NCI-H2107 (cell line): ENCODE data around the gene MYH14.

Source experiments
- DNase-seq: peaks from one replicate; lab custom pipeline; 2025; lab: John Stamatoyannopoulos, UW

Gene MYH14

GRCh38 chr19:50258918-50259372 is 55.5 kb downstream of the MYH14 start:
- DNase-seq, result no peak

DNA sequence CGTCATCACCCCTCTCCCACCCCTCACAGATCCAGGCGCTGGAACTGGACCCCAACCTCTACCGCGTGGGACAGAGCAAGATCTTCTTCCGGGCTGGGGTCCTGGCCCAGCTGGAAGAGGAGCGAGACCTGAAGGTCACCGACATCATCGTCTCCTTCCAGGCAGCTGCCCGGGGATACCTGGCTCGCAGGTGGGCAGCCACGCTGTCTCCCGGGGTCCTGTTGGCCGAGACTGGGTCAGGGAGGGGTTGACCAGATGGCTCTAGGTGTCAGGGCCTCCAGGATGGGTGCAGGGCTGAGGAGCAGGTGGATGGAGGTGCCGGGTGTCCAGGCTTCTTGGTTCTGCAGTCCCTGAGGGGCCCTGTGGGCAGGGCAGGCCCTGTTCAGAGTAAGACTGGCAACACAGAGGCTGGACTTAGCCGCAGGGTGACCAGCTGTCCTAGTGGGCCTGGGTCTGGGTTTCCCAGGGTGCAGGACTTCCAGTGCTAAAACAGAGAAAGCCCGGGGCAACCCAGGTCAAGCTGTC is 58.1 kb downstream of the MYH14 start:
- DNase-seq, result no peak

- DNase-seq, result no peak
Observed at GRCh38 chr19:50263176-50263575, 59.8 kb downstream of the MYH14 start.

DNA sequence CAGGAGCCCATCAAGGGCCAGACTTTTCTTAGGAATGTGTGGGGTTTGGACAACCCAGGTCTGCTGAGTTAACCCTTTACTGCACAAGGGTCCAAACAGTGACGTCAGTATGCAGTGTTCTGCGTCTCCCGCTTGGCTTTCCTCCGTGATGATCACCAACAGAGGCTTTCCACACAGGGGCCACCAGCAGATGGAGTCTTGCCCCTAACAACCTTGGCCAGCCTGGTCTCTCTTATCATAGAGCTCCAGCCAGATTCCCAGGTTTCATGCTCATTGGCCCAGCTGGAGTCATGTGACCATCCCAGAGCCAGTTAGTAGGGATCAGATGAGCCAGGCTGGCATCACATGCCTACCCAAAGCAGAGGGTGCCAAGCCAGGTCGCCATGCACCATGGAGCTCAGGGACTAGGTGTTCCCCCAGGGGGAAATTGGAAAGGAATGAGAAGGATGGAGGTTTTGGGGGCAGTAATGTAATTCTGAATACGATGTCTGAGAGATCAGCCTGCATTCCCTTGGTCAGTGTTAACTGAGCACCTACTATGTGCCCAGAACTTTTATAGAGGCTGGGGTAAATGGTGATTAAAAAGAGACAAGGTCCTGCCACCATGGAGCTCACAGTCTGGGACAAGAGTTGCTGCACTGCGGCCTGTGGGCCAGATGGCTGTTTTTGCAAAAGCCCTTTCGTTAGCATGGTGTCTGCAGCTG is 61.2 kb downstream of the MYH14 start:
- no peak for DNase-seq

- no peak for DNase-seq
Observed at GRCh38 chr19:50266041-50266440, 62.6 kb downstream of the MYH14 start.

- DNase-seq, result no peak
Observed at GRCh38 chr19:50266896-50267295, 63.5 kb downstream of the MYH14 start.

- DNase-seq, result no peak
Observed at GRCh38 chr19:50268041-50268440, 64.6 kb downstream of the MYH14 start.

DNA sequence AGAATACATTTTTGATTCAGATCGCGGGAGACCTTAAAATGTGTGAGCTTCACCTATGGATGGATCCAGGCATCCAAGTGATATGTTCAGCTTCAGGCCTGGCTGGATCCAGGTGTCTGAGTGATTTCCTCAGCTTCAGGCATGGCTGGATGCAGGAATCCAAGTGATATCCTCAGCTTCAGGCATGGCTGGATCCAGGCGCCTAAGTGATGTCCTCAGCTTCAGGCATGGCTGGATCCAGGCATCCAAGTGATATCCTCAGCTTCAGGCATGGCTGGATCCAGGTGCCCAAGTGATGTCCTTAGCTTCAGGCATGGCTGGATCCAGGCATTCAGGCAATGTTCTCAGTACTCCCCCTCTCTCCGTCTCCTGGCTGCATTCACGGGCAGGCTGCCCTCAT is 65.1 kb downstream of the MYH14 start:
- DNase-seq, result no peak

- no peak for DNase-seq
Observed at GRCh38 chr19:50269653-50270052, 66.2 kb downstream of the MYH14 start.

DNA sequence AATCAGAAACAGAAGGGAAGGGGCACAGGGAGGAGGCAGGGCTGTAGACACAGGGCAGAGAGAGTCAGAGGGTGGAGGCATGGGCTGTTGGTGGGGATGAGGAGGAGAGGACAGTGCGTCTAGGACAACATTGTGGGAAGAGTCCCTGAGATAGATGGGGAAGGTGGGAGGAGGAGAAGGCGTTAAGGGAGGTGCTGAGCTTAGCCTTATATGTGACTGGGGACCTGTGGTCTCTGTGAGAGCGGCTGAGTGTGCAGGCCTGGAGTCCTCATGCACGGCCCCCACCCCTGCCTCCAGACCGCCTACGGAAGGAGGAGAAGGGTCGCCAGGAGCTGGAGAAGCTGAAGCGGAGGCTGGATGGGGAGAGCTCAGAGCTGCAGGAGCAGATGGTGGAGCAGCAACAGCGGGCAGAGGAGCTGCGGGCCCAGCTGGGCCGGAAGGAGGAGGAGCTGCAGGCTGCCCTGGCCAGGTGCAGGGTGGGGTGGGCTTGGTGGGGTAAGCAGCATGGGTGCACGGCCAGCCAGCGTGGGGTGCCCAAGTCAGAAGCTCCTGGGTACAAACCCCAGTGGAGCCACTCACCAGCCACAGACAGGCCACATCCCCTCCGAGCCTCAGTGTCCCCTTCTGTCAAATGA is 69.0 kb downstream of the MYH14 start:
- no peak for DNase-seq

GRCh38 chr19:50273821-50274220 is 70.4 kb downstream of the MYH14 start:
- no peak for DNase-seq

DNA sequence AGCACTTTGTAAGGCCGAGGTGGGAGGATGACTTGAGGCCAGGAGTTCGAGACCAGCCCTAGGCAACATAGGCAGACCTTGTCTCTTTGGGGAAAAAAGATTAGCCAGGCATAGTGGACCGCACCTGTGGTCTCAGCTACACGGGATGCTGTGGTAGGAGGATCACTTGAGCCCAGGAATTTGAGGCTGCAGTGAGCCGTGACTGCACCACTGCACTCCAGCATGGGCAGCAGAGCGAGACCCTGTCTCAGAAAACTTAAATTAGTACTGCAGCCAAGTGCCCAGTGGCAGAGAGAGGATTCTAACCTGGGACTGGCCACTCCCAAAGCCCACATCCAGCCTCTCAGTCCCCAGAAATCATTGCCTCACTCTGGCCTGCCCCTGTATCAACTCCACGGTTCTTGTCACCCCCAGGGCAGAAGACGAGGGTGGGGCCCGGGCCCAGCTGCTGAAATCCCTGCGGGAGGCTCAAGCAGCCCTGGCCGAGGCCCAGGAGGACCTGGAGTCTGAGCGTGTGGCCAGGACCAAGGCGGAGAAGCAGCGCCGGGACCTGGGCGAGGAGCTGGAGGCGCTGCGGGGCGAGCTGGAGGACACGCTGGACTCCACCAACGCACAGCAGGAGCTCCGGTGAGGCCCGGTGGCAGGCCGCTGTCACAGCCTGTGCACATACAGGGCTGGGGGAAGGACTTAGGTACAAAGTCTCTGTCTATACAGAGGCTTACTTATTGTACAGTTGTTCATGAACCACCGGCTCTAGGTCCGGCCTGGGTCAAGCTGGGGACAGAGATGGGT is 72.4 kb downstream of the MYH14 start:
- DNase-seq, result no peak

DNA sequence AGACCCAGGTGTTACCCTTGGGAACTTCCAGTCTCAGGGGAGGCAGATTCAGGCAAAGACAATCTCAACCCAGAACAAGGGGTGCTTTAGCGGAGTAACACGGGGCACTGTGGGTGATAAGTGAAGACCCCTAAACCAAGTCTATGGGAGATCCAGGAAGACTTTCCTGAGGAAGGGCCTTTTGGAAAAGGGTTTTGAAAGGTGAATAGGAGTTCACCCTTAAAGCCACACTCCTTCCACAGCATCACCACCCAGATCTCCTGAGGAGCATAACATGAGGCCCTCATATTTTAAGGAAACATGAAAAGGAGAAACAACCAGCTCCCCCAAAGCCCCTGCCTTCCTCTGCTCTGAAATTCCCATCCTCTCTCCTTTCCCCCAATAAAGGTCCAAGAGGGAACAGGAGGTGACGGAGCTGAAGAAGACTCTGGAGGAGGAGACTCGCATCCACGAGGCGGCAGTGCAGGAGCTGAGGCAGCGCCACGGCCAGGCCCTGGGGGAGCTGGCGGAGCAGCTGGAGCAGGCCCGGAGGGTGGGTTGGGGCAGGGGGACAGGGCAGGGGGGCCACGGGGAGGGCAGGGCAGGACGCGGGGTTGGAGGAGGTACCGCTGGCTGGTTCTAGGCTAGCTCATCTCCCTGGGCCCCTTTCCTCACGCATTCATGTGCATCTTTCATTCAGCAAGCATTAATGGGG is 73.1 kb downstream of the MYH14 start:
- no peak for DNase-seq

DNA sequence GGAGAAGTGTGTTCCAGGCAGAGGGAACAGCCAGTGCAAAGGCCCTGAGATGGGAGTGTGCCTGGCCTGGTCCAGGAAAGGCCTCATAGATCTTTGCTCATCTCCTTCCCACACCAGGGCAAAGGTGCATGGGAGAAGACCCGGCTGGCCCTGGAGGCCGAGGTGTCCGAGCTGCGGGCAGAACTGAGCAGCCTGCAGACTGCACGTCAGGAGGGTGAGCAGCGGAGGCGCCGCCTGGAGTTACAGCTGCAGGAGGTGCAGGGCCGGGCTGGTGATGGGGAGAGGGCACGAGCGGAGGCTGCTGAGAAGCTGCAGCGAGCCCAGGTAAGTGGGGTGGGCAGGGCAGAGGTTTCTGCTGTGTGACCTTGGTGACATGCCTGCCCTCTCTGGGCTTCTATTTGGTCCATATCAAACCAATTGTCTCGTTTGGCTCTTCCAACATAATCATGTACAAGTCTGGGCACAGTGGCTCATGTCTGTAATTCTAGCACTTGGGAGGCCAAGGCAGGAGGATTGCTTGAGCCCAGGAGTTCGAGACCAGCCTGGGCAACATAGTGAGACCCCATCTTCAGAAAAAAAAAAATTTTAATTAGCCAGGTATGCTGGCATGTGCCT is 74.7 kb downstream of the MYH14 start:
- no peak for DNase-seq

GRCh38 chr19:50280074-50280473 is 76.7 kb downstream of the MYH14 start:
- no peak for DNase-seq

GRCh38 chr19:50280983-50281382 is 77.6 kb downstream of the MYH14 start:
- DNase-seq, result no peak

DNA sequence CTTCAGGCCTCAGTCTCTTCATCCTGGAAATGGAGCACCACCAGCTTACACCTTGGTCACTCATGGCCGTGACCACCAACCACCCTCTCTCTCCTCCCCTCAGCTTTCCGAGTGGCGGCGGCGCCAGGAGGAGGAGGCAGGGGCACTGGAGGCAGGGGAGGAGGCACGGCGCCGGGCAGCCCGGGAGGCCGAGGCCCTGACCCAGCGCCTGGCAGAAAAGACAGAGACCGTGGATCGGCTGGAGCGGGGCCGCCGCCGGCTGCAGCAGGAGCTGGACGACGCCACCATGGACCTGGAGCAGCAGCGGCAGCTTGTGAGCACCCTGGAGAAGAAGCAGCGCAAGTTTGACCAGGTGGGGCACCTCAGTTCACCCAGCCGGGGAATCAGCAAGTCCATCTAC is 78.1 kb downstream of the MYH14 start:
- no peak for DNase-seq

- no peak for DNase-seq
Observed at GRCh38 chr19:50285833-50286232, 82.4 kb downstream of the MYH14 start.

GRCh38 chr19:50286443-50286842 is 83.0 kb downstream of the MYH14 start:
- DNase-seq, result no peak

DNA sequence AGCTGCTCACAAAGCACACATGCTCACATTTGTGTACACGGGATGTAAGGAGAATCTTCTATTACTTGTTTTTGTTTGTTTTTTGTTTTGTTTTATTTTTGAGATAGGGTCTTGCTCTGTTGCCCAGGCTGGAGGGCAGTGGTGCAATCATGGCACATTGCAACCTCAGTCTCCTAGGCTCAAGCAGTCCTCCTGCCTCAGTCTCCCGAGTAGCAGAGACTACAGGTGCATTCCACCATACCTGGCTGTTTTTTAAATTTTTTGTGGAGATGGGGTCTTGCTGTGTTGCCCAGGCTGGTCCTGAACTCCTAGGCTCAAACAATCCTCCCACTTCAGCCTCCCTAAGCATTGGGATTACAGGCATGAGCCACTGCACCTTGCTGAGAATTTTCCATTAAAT is 83.9 kb downstream of the MYH14 start:
- DNase-seq, result no peak

DNA sequence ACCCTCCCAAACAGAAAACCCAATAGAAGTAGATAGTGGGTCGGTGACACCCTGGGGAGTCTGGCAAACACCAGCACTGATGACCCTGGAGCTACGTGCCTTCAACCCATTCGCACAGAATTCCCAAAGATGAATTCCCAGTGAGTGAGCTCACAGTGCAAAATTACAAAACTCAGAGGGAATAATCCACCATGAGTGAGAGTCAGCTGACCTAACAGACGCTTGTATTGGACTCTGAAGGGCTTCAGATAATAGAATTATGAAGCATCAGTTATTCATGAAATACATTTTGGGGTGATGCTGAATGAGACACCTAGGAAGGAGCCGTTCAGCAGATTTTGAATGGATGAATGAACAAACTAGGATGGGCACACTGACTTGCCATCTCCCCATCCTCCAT is 85.5 kb downstream of the MYH14 start:
- no peak for DNase-seq

DNA sequence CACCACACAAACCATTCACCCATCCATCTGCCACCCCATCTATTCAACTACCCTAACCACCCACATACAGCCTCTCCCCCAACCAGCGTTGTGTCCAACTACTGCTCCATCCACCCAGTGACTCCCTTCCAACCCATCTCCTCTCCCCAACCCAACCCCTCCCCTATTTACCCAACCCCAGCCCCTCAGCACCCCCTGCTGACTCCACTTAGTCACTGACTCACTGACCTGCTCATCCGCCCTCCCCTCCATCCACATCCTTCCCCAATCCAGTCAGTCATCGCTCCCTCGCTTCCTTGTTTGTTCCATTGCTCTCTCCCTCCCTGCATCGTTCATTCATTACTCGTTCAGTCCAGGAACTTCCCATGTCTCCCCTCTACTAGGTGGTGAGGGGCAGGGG is 86.6 kb downstream of the MYH14 start:
- DNase-seq, result no peak
